WTC11 (cell line): Measurements from ENCODE around the gene DDC. TPM values are rescaled to one million over a fixed set of nuclear protein-coding genes. Genes with fewer than 3 reads are reported as not detected.

Experiments
- ATAC-seq: fragments of 200-7000 bp; cut with Tn5 transposase; 2 replicates; pipeline ENCODE4 v1.10.0; 2021; ENCODE audit warnings: mild to moderate bottlenecking, moderate library complexity
- CTCF ChIA-PET: fragments of 300-600 bp; sonication (Branson Sonifier 250); formaldehyde crosslinking; loops from one replicate; lab custom pipeline; 2021; ENCODE audit warnings: antibody characterized with exemption; lab: Charles Lee
- POLR2A ChIA-PET: fragments of 350-600 bp; sonication (Branson Sonifier 250); formaldehyde crosslinking; loops from one replicate; lab custom pipeline; 2021; ENCODE audit warnings: antibody characterized with exemption; lab: Charles Lee
- DNase-seq: peaks from one replicate; pipeline ENCODE4 v3.0.0; 2021; ENCODE audit warnings: low spot score
- H3K27ac Mint-ChIP-seq: 2 replicates; pipeline ENCODE4 v1.8.0; 2021; ENCODE audit warnings: mixed read lengths
- H3K27me3 Mint-ChIP-seq: 2 replicates; pipeline ENCODE4 v1.8.0; 2021; ENCODE audit warnings: low read depth, mild to moderate bottlenecking, moderate library complexity, mixed read lengths
- H3K36me3 Mint-ChIP-seq: 2 replicates; pipeline ENCODE4 v1.8.0; 2021; ENCODE audit warnings: mixed read lengths
- H3K4me1 Mint-ChIP-seq: 2 replicates; pipeline ENCODE4 v1.8.0; 2022; ENCODE audit warnings: mixed read lengths
- H3K4me3 Mint-ChIP-seq: 2 replicates; pipeline ENCODE4 v1.8.0; 2021; ENCODE audit warnings: mild to moderate bottlenecking, moderate library complexity, mixed read lengths
- H3K9me3 Mint-ChIP-seq: 2 replicates; pipeline ENCODE4 v1.8.0; 2021; ENCODE audit warnings: mixed read lengths
- CBFB ChIP-seq: sonication (generic); formaldehyde crosslinking; IDR thresholded peaks from 2 replicates; pipeline ENCODE4 v1.8.1; 2022; ENCODE audit warnings: mild to moderate bottlenecking, low read depth, missing genetic modification reagents
- CREB1 ChIP-seq: sonication (generic); formaldehyde crosslinking; IDR thresholded peaks from 2 replicates; pipeline ENCODE4 v1.8.0; 2023; ENCODE audit warnings: mild to moderate bottlenecking, missing genetic modification reagents
- ETV6 ChIP-seq: sonication (generic); formaldehyde crosslinking; IDR thresholded peaks from 2 replicates; pipeline ENCODE4 v1.8.1; 2022; ENCODE audit warnings: mild to moderate bottlenecking, missing genetic modification reagents
- GABPB1 ChIP-seq: sonication (generic); formaldehyde crosslinking; IDR thresholded peaks from 2 replicates; pipeline ENCODE4 v1.8.1; 2023; ENCODE audit warnings: mild to moderate bottlenecking, missing genetic modification reagents
- GRHL2 ChIP-seq: fragments of 250-450 bp; sonication (Bioruptor Pico); IDR thresholded peaks from 2 replicates; pipeline ENCODE4 v1.8.0; 2022; ENCODE audit warnings: mild to moderate bottlenecking, moderate library complexity; ENCODE audit not compliant: insufficient replicate concordance, severe bottlenecking
- NFYB ChIP-seq: sonication (generic); formaldehyde crosslinking; conservative IDR thresholded peaks from 2 replicates; pipeline ENCODE4 v1.8.0; 2022; ENCODE audit warnings: low read depth, missing genetic modification reagents
- NR2C2 ChIP-seq: sonication (generic); formaldehyde crosslinking; IDR thresholded peaks from 2 replicates; pipeline ENCODE4 v1.8.0; 2022; ENCODE audit warnings: mild to moderate bottlenecking, missing genetic modification reagents
- NR3C1 ChIP-seq: sonication (generic); formaldehyde crosslinking; conservative IDR thresholded peaks from 2 replicates; pipeline ENCODE4 v1.8.1; 2023; ENCODE audit warnings: low read depth, mild to moderate bottlenecking, missing genetic modification reagents
- RORB ChIP-seq: fragments of 250-450 bp; sonication (Bioruptor Pico); IDR thresholded peaks from 2 replicates; pipeline ENCODE4 v1.9.0; 2021; ENCODE audit warnings: mild to moderate bottlenecking
- TEAD1 ChIP-seq: sonication (generic); formaldehyde crosslinking; IDR thresholded peaks from 2 replicates; pipeline ENCODE4 v1.8.0; 2022; ENCODE audit warnings: mild to moderate bottlenecking, missing genetic modification reagents
- ZBTB21 ChIP-seq: sonication (generic); formaldehyde crosslinking; IDR thresholded peaks from 2 replicates; pipeline ENCODE4 v1.8.1; 2023; ENCODE audit warnings: mild to moderate bottlenecking, missing genetic modification reagents, borderline replicate concordance
- ZNF263 ChIP-seq: sonication (generic); formaldehyde crosslinking; IDR thresholded peaks from 2 replicates; pipeline ENCODE4 v1.8.1; 2022; ENCODE audit warnings: low read depth, mild to moderate bottlenecking, moderate library complexity, missing genetic modification reagents
- ZNF416 ChIP-seq: fragments of 250-450 bp; sonication (Bioruptor Pico); IDR thresholded peaks from 2 replicates; pipeline ENCODE4 v1.9.0; 2021; ENCODE audit warnings: mild to moderate bottlenecking, inconsistent platforms
- total RNA-seq: library from RNA; stranded (reverse); gene quantifications from 3 replicates; pipeline ENCODE4 v1.2.3, GENCODE V29; 2021
- TF ChIP-seq, protein P1 (sequence below): sonication (generic); formaldehyde crosslinking; IDR thresholded peaks from 2 replicates; pipeline ENCODE4 v1.8.0; 2022; ENCODE audit warnings: mild to moderate bottlenecking, missing genetic modification reagents
- TF ChIP-seq, protein P2 (sequence below): fragments of 250-450 bp; sonication (Bioruptor Pico); IDR thresholded peaks from 2 replicates; pipeline ENCODE4 v1.9.0; 2021; ENCODE audit warnings: moderate library complexity, mild to moderate bottlenecking, inconsistent platforms, borderline replicate concordance
- TF ChIP-seq, protein P3 (sequence below): fragments of 200-600 bp; IDR thresholded peaks from 2 replicates; pipeline ENCODE4 v1.8.0; 2022; ENCODE audit warnings: antibody characterized with exemption
- TF ChIP-seq, protein P4 (sequence below): sonication (generic); formaldehyde crosslinking; IDR thresholded peaks from 2 replicates; pipeline ENCODE4 v1.8.0; 2023; ENCODE audit warnings: mild to moderate bottlenecking, missing genetic modification reagents
- TF ChIP-seq, protein P5 (sequence below): fragments of 250-450 bp; sonication (Bioruptor Pico); IDR thresholded peaks from 2 replicates; pipeline ENCODE4 v1.9.0; 2021; ENCODE audit warnings: mild to moderate bottlenecking

The DDC gene
- total RNA-seq, 1 experiment from 2014 or later, result not detected

DNA sequence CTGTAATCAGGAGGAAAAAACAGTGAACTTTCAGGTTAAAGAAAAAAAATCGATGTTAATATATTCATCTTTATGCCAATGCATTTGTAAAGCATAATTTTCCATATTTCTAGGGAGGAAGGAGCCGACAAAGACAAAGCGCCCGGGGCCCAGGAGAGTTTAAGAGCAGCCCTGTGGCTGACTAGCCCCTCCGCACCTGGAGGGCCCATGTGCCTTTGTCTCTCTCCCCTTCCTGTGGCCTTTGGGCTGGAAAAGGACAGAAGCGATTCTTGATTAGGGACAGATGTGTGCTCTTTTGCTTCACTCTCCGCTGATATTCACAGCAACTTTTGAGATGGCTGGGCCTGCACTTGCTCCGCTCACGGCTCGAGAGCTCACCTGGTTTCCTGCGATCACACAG lies 23.1 kb downstream of the DDC start:
- no peaks in the 10 kb centered on the region for H3K27me3 Mint-ChIP-seq
- TF ChIP-seq ZNF263 (CRISPR knock-in tag), result no peak
- no peak for TF ChIP-seq GRHL2 (CRISPR knock-in tag)
- TF ChIP-seq, protein P1, sequence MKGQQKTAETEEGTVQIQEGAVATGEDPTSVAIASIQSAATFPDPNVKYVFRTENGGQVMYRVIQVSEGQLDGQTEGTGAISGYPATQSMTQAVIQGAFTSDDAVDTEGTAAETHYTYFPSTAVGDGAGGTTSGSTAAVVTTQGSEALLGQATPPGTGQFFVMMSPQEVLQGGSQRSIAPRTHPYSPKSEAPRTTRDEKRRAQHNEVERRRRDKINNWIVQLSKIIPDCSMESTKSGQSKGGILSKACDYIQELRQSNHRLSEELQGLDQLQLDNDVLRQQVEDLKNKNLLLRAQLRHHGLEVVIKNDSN, result no peak
- no peak for TF ChIP-seq NR3C1 (CRISPR knock-in tag)
- TF ChIP-seq, protein P2, sequence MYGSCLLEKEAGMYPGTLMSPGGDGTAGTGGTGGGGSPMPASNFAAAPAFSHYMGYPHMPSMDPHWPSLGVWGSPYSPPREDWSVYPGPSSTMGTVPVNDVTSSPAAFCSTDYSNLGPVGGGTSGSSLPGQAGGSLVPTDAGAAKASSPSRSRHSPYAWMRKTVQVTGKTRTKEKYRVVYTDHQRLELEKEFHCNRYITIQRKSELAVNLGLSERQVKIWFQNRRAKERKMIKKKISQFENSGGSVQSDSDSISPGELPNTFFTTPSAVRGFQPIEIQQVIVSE (CRISPR knock-in tag), result no peak
- no peak for TF ChIP-seq NFYB (CRISPR knock-in tag)
- TF ChIP-seq RORB, result no peak
- TF ChIP-seq TEAD1 (CRISPR knock-in tag), result no peak
- TF ChIP-seq, protein P3, sequence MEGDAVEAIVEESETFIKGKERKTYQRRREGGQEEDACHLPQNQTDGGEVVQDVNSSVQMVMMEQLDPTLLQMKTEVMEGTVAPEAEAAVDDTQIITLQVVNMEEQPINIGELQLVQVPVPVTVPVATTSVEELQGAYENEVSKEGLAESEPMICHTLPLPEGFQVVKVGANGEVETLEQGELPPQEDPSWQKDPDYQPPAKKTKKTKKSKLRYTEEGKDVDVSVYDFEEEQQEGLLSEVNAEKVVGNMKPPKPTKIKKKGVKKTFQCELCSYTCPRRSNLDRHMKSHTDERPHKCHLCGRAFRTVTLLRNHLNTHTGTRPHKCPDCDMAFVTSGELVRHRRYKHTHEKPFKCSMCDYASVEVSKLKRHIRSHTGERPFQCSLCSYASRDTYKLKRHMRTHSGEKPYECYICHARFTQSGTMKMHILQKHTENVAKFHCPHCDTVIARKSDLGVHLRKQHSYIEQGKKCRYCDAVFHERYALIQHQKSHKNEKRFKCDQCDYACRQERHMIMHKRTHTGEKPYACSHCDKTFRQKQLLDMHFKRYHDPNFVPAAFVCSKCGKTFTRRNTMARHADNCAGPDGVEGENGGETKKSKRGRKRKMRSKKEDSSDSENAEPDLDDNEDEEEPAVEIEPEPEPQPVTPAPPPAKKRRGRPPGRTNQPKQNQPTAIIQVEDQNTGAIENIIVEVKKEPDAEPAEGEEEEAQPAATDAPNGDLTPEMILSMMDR, result no peak
- no peak for TF ChIP-seq ZBTB21 (CRISPR knock-in tag)
- no peak for TF ChIP-seq NR2C2 (CRISPR knock-in tag)
- TF ChIP-seq GABPB1 (CRISPR knock-in tag), result no peak
- TF ChIP-seq ETV6 (CRISPR knock-in tag), result no peak
- no peak for TF ChIP-seq CREB1
- TF ChIP-seq, all 79 proteins: peak for 0
- no peaks in the 10 kb centered on the region for H3K4me1 Mint-ChIP-seq
- DNase-seq, result no peak
- H3K27ac Mint-ChIP-seq, result no peak overlapping the region
- no peak overlapping the region for H3K4me3 Mint-ChIP-seq
- no peak for ATAC-seq
- no peaks in the 10 kb centered on the region for H3K36me3 Mint-ChIP-seq
- H3K9me3 Mint-ChIP-seq, result no peaks in the 10 kb centered on the region
- POLR2A ChIA-PET, result no interaction called here
- CTCF ChIA-PET, result interaction anchor here (0.7 to 1.3 kb wide), 2 partner anchors 459 to 619 kb away, joined by 3 read pairs; no protein-coding TSS in a partner anchor

DNA sequence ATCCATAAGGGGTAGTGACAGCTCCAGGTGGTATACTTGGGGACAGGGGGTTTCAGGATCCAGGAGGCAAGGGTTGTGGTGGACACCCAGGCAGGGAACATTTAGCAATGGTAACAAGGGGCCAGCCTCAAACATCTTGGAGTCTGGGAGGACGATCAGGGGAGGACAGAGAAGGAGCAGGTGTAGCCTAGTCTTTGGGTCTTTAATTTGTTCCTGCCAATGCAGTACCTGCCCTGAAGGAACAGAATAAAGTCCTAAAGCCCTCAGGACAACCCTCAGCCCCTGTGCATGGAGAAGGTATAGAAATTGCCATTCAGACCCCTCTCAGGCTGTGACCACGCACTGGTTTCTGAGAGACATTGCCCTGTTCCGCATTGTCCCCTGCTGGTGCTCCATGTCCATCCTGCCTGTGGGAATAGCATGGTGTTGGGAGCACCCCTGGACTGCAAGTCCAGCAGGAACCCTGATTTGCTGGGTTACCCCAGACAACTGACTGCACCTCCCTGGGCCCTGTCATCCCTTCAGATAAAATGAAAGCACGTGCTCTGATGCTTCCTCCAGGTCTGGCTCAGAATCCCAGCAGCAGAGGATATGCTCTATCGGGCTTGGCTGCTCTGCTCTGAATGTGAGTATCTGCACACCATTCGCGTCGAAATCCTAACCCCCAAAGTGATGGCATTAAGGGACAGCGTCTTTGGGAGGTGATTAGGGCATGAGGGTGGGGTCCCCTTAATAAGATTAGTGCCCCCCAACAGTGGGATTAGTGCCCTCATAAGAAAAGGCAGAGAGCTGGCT lies 24.2 kb downstream of the DDC start:
- POLR2A ChIA-PET, result no interaction called here
- DNase-seq (no peak), ATAC-seq (no peak)
- Mint-ChIP-seq H3K9me3 (no peaks in the 10 kb centered on the region), H3K36me3 (no peaks in the 10 kb centered on the region), H3K4me1 (no peaks in the 10 kb centered on the region), H3K27ac (no peak overlapping the region), H3K27me3 (no peaks in the 10 kb centered on the region), H3K4me3 (no peak overlapping the region)
- CTCF ChIA-PET, result no interaction called here
- TF ChIP-seq CBFB (no peak), NR3C1 (CRISPR knock-in tag) (no peak), ZNF416 (CRISPR knock-in tag) (no peak)
- TF ChIP-seq, protein P4, sequence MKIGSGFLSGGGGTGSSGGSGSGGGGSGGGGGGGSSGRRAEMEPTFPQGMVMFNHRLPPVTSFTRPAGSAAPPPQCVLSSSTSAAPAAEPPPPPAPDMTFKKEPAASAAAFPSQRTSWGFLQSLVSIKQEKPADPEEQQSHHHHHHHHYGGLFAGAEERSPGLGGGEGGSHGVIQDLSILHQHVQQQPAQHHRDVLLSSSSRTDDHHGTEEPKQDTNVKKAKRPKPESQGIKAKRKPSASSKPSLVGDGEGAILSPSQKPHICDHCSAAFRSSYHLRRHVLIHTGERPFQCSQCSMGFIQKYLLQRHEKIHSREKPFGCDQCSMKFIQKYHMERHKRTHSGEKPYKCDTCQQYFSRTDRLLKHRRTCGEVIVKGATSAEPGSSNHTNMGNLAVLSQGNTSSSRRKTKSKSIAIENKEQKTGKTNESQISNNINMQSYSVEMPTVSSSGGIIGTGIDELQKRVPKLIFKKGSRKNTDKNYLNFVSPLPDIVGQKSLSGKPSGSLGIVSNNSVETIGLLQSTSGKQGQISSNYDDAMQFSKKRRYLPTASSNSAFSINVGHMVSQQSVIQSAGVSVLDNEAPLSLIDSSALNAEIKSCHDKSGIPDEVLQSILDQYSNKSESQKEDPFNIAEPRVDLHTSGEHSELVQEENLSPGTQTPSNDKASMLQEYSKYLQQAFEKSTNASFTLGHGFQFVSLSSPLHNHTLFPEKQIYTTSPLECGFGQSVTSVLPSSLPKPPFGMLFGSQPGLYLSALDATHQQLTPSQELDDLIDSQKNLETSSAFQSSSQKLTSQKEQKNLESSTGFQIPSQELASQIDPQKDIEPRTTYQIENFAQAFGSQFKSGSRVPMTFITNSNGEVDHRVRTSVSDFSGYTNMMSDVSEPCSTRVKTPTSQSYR (CRISPR knock-in tag), result no peak
- TF ChIP-seq, protein P5, sequence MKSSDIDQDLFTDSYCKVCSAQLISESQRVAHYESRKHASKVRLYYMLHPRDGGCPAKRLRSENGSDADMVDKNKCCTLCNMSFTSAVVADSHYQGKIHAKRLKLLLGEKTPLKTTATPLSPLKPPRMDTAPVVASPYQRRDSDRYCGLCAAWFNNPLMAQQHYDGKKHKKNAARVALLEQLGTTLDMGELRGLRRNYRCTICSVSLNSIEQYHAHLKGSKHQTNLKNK, result no peak
